Fibroblast of the aortic adventitia (primary cell): ENCODE results near the gene AHNAK. TPM values are rescaled to one million over a fixed set of nuclear protein-coding genes. Genes with fewer than 3 reads are reported as not detected.
"Not testable (repeated sequence)": the region's sequence is repeated elsewhere in the genome, so short reads cannot be mapped to it uniquely, and the experiment has no call there.

Experiments
- DNase-seq: peaks from one replicate; pipeline ENCODE4 v3.0.0-alpha.2; 2010; ENCODE audit warnings: low read depth
- H3K4me3 ChIP-seq: 2 replicates; pipeline ENCODE4 v1.5.1; 2011; ENCODE audit warnings: low read depth, mild to moderate bottlenecking, control low read depth, low read length, moderate library complexity
- CTCF ChIP-seq: IDR thresholded peaks from 2 replicates; pipeline ENCODE4 v1.5.1; 2011; ENCODE audit warnings: mild to moderate bottlenecking, low read length, control low read depth, inconsistent platforms; ENCODE audit not compliant: insufficient read depth
- total RNA-seq: library from RNA; depleted of rRNA; stranded (reverse); fragments of >200 nt; gene quantifications from 2 replicates; pipeline ENCODE4 v1.2.3, GENCODE V29; 2012; ENCODE audit warnings: low replicate concordance

Gene AHNAK
- total RNA-seq, 1 donor: 737 TPM

- no peak for TF ChIP-seq CTCF
- DNase-seq: no peak
- peak overlapping the region; percentile 13 for H3K4me3 ChIP-seq
These were observed 8.0 kb upstream of the AHNAK start for GRCh38 chr11:62554387-62555167.

DNA sequence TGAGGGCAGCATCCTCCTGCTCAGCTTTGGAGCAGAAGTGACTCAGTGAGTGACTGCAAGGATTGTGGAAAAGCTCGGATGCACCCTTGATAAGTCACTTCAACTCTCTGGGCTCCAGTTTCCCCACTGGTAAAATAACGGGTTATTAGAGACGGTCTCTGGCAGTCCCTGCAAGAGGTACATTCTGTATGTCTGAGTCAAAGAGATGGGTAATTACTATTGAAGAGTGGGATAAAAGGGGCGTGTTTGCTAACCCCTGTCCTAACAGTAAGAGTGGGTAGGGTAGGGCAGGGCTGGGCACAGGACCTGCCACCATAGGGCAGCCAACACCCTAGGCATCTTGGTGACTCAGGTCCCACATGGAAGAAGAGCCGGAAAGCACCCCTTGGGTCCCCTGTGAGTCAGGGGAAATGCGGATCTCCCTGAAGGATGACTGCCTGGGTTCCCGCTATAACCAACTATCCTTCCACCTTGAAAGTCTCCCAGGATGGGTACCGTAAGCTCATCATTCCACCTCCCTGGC is 7.3 kb upstream of the AHNAK start:
- peak; percentile 78 for DNase-seq
- no peak for TF ChIP-seq CTCF
- peak overlapping the region; percentile 32 for H3K4me3 ChIP-seq

GRCh38 chr11:62553080-62553838 is 6.7 kb upstream of the AHNAK start:
- no peak for TF ChIP-seq CTCF
- peak; percentile 96 for DNase-seq
- peak overlapping the region; percentile 57 for H3K4me3 ChIP-seq

DNA sequence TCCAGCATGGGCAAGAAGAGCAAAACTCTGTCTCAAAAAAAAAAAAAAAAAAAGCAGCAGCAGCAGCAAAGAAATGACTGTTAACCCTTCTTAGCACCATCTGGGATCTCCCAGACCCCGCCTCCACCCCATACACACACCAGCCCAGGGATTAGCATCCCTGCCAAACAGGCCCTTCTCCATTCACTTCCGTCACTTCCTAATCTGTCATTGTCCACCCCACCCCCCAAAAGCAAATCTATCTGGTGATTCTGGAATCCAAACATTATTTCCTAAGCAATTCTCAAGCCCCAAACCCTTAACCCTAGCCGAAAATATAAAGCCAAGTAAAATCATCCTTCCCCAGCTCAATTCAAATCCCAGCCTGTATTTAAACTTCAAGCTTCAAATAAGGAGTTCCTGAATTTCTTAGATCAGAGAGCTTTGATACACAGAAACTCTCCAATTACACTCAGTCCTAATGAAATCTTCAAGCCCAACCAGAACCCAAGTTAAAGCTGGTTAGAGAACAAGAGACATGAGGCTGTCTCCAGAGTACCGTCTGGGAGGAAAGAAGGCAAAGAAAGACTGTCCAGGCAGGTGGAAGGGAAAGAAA is 6.0 kb upstream of the AHNAK start:
- TF ChIP-seq CTCF: no peak
- peak overlapping the region; percentile 57 for H3K4me3 ChIP-seq
- peak; percentile 35 for DNase-seq

GRCh38 chr11:62550478-62550877 is 3.9 kb upstream of the AHNAK start:
- H3K4me3 ChIP-seq, DNase-seq: not testable (repeated sequence)

DNA sequence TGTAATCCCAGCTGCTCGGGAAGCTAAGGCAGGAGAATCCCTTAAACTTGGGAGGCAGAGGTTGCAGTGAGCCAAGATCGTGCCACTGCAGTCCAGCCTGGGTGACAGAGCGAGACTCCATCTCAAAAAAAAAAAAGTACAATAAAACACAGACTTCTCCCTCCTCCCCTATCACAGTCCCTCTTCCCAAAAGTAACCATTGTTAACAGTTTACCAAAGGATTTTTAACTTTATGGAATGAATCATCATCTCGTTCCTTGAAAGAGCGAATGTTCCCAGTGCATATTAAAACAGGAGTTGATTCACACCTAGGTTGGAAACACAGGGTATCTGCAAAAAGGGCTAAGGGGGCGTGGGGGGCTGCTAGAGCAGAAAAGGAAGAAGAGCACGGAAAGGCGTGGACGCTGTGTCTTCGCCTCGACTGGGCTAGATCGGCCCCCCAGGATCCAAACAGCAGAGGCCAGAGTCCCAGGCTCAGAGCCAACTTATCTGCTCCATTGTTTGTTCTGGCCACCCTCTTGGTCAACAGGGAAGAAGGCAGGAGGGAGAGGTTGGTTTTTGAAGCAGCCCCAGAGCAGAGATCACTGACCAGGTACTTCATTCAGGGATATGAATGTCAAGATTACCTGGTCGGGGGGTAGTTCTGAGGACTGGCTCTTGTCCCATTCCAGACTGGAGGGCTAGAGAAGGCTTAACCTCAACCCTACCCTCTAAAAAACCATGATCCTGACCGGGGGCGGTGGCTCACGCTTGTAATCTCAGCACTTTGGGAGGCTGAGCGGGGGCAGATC is 2.1 kb upstream of the AHNAK start:
- peak; percentile 73 for DNase-seq
- no peak for TF ChIP-seq CTCF
- peak overlapping the region; percentile 41 for H3K4me3 ChIP-seq
